IPS DF 6.9 (cell line): Measurements from ENCODE around the gene UFD1.

Experiments used
- DNase-seq: peaks from one replicate; pipeline ENCODE4 v3.0.0-alpha.2; 2013; ENCODE audit warnings: low read depth, low spot score
- H3K27ac ChIP-seq: one replicate; pipeline ENCODE4 v1.5.1; 2013; ENCODE audit warnings: low read length, control low read depth
- H3K27me3 ChIP-seq: 2 replicates; pipeline ENCODE4 v1.6.1; 2013; ENCODE audit warnings: mild to moderate bottlenecking, low read length; ENCODE audit not compliant: control insufficient read depth, insufficient read depth
- H3K36me3 ChIP-seq: 2 replicates; pipeline ENCODE4 v1.6.1; 2013; ENCODE audit warnings: low read length; ENCODE audit not compliant: control insufficient read depth, insufficient read depth
- H3K4me1 ChIP-seq: 2 replicates; pipeline ENCODE4 v1.6.1; 2013; ENCODE audit warnings: low read length; ENCODE audit not compliant: control insufficient read depth, insufficient read depth
- H3K4me3 ChIP-seq: 2 replicates; pipeline ENCODE4 v1.5.1; 2013; ENCODE audit warnings: mild to moderate bottlenecking, low read length
- H3K9me3 ChIP-seq: 2 replicates; pipeline ENCODE4 v1.6.1; 2013; ENCODE audit warnings: low read length, inconsistent platforms; ENCODE audit not compliant: control insufficient read depth, insufficient read depth
- WGBS: extraction: QIAGEN DNeasy Blood & Tissue Kit; methylation state at CpG from one replicate; pipeline ENCODE4 v1.1.7; 2013; ENCODE audit warnings: mixed read lengths, missing lambda C conversion rate; ENCODE audit not compliant: insufficient read length, insufficient coverage; 5-methylcytosine and 5-hydroxymethylcytosine counted together

Gene UFD1

DNA sequence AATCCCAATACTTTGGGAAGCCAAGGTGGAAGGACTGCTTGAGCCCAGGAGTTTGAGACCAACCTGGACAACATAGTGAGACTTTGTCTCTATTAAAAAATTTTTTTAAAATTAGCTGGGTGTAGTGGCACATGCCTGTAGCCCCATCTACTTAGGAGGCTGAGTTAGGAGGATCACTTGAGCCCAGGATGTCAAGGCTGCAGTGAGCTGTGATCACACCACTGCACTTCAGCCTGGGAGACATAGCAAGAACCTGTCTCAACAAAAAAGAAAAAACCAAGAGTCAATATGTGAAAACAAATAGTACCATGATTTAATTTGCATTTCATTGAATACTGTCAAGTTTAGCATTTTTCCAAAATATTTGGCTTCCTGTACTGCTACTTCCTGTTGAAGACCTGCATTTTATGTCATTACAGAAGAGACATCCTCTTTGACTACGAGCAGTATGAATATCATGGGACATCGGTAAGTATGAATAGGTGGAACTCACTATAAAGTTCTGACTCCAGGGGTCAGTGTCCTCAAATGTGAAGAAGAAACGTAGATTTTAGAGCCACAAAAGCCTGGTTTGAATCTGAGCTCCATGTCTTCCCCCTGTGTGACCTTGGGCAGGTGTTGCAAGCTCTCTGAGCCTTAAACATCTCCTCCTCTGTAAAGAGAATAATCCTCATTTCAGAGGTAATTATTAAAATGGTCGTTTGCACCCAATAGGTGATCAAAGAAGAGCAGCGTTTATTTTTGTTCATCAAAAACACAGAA is 16.8 kb upstream of the UFD1 start:
- no peak overlapping the region for H3K4me3 ChIP-seq
- H3K36me3 ChIP-seq: peaks cover 18% of the 10 kb centered on the region; the same call in 1 of the 2 replicates
- H3K27ac ChIP-seq: no peak overlapping the region
- H3K9me3 ChIP-seq: no peaks in the 10 kb centered on the region
- no CpG with 5 or more reads among the region's 5 CpGs for WGBS
- H3K27me3 ChIP-seq: no peaks in the 10 kb centered on the region
- H3K4me1 ChIP-seq: no peaks in the 10 kb centered on the region; the same call in 1 of the 2 replicates
- no peak for DNase-seq

DNA sequence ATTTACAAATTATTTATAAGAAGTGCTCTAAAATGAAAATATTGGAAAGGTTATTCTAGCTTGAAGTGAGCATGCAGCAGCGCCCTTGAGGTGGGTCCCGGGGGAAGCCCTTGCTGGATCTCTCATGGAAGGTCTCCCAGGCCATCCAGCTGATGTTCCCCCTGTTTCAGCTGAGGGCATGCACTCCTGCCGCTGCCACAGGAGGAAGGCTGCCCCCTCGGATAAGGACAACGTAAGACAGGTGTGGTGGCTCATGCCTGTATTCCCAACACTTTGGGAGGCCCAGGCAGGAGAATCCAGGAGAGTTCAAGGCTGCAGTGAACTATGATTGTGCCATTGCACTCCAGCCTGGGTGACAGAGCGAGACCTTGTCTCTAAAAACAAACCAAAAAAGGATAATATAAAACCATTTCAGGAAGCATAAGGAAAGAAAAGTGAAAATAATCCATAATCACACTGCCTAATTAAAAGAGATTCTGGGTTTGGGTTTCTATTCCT is 15.7 kb upstream of the UFD1 start:
- Histone ChIP-seq H3K9me3 (no peaks in the 10 kb centered on the region), H3K27me3 (no peaks in the 10 kb centered on the region), H3K27ac (no peak overlapping the region), H3K36me3 (peaks cover 18% of the 10 kb centered on the region; the same call in 1 of the 2 replicates), H3K4me3 (no peak overlapping the region), H3K4me1 (no peaks in the 10 kb centered on the region; the same call in 1 of the 2 replicates)
- no peak for DNase-seq
- no CpG with 5 or more reads among the region's 6 CpGs for WGBS

DNA sequence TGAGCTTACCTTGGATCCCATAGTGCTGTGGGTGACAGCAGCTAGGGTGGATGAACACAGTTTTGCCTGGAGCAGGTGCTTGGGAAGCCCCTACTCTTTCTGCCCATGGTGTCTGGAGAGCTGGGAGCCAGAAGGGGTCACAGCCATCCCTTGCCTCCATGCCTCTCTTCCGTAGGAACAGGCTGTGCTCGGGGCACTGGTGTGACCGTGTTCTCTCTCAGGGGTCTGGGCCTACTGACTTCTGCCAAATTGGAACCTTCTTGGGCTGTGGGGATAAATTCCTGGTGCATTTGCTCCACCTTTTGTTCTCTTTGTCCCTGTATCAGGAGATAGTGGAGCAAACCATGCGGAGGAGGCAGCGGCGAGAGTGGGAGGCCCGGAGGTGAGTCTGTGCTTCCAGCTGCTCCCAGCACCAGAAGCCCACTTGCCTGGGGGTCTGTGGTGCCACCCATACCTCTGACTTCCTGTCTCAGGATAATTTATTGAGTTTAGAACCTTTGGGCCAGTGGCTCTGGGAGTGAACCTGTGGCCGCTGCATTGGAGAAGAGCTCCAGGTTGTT is 15.1 kb upstream of the UFD1 start:
- Histone ChIP-seq H3K36me3 (peaks cover 18% of the 10 kb centered on the region; the same call in 1 of the 2 replicates), H3K9me3 (no peaks in the 10 kb centered on the region), H3K27me3 (no peaks in the 10 kb centered on the region), H3K27ac (no peak overlapping the region), H3K4me3 (no peak overlapping the region), H3K4me1 (no peaks in the 10 kb centered on the region; the same call in 1 of the 2 replicates)
- no CpG with 5 or more reads among the region's 8 CpGs for WGBS
- no peak for DNase-seq

DNA sequence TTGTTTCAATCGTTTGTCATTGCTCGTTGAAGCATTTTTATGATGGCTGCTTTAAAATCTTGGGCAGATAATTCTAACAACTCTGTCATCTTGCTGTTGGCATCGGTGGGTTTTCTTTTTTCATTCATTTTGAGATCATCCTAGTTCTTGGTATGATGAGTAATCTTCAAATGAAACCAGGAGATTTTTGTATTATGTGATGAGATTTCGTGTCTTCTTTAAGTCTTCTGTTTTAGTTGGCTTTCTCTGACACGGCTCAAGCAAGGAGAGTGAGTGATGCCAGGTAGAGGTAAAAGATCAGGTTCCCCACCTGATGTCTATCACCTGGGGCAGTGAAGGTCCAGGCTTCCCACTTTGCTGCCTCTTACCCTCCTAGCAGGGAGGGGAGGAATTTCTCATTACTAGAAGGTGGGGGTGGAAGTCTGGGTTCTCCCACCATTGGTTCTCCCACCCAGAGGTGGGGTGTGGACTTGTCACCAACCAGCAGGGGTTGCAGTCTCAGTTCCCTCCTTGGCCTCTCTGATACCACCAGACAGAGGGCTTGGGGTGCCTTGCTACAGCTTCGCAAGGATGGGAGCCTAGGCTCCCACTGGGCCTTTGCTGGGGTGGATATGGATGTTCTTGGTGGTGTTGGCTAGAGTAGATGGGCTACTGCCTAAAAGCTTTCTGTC is 13.6 kb upstream of the UFD1 start:
- DNase-seq: no peak
- WGBS: no CpG with 5 or more reads among the region's 6 CpGs
- no peak overlapping the region for H3K4me3 ChIP-seq
- H3K9me3 ChIP-seq: no peaks in the 10 kb centered on the region
- H3K36me3 ChIP-seq: peaks cover 18% of the 10 kb centered on the region
- no peaks in the 10 kb centered on the region; the same call in 1 of the 2 replicates for H3K4me1 ChIP-seq
- no peaks in the 10 kb centered on the region for H3K27me3 ChIP-seq
- H3K27ac ChIP-seq: no peak overlapping the region

DNA sequence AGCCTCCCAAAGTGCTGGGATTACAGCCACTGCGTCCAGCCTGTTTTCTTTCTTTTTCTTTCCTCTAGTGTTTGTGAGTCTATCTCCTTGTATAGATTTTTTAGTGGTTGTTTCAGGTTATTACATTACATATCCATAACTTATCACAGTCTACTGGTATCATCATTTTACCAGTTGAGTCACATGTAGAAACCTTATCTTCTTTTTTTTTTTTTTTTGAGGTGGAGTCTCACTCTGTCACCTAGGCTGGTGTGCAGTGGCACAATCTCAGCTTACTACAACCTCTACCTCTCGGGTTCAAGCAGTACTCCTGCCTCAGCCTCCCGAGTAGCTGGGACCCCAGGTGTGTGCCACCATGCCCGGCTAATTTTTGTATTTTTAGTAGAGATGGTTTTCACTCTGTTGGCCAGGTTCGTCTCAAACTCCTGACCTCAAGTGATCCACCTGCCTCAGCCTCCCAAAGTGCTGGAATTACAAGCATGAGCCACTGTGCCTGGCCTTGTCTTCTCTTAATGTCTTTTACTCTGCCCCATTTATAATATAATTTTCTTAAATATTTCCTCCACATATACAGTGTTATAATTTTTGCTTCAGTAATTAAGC is 11.7 kb upstream of the UFD1 start:
- H3K36me3 ChIP-seq: peaks cover 12% of the 10 kb centered on the region

DNA sequence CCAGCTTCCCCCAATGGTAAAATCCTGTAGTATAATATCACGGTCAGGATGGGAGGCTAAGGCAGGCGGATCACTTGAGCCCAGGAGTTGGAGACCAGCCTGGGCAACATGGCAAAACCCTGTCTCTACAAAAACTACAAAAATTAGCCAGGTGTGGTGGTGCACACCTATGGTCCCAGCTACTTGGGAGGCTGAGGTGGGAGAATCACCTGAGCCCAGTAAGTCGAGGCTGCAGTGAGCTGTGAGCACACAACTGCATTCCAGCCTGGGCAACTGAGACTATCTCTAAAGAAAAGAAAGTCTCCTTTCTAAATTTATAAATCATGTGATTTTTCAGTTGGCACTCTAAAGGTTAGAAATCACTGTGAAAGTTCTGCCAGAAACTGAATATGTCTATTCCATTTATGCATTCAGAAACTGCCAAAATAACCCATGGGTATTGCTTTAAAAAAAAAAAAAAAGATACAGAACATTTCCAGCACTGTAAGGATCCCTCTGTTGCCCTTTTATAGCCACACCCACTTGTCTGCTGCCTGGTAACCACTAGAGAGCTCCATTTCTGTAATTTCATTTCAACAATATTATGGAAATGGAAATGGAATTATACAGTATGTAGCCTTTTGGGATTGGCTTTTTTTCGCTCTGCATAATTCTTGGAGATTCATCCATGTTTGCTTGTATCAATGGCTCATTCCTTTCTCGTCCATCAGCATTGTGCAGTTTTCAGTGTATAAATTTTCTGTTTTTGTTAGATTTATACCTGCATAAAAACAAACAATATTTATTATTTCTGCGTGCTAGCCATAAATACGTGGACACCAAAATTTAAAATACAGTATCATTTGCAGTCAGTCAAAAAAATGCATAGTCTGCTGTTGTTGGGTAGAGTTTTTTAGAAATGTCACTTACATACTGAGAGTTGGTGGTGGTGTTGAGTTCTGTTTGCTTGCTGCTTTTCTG is 10.2 kb upstream of the UFD1 start:
- Histone ChIP-seq H3K36me3 (peaks cover 17% of the 10 kb centered on the region), H3K4me1 (no peaks in the 10 kb centered on the region), H3K9me3 (no peaks in the 10 kb centered on the region), H3K4me3 (no peak overlapping the region), H3K27me3 (no peaks in the 10 kb centered on the region), H3K27ac (no peak overlapping the region)
- WGBS: no CpG with 5 or more reads among the region's 7 CpGs
- DNase-seq: no peak

More for the DNA sequence above, 11.7 kb upstream of the UFD1 start:
- no CpG with 5 or more reads among the region's 5 CpGs for WGBS
- Histone ChIP-seq H3K27ac (no peak overlapping the region), H3K4me3 (no peak overlapping the region), H3K4me1 (no peaks in the 10 kb centered on the region; the same call in 1 of the 2 replicates), H3K9me3 (no peaks in the 10 kb centered on the region), H3K27me3 (no peaks in the 10 kb centered on the region)
- no peak for DNase-seq

DNA sequence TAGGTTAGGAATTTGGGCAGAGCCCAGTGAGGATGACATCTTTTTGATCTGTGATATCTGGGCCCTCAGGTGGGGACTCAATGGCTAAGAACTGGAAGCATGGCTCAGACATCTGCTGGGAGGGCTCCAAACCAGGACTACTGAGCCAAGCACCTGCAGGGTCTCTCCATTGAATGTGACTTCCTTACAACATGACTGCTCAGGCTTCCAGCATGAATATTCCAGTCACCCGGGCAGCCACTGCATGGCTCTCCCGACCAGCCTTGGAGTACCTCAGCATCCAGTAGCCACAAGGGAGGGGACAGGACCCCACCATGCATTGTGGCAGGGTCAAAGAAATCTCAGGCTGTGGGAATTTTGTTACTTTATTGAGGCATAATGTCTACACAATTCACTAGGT is 9.3 kb upstream of the UFD1 start:
- Histone ChIP-seq H3K27ac (no peak overlapping the region), H3K36me3 (peaks cover 19% of the 10 kb centered on the region), H3K4me1 (no peaks in the 10 kb centered on the region), H3K27me3 (no peaks in the 10 kb centered on the region), H3K4me3 (no peak overlapping the region), H3K9me3 (no peaks in the 10 kb centered on the region; the same call in 1 of the 2 replicates)
- WGBS: no CpG with 5 or more reads among the region's 2 CpGs
- no peak for DNase-seq

DNA sequence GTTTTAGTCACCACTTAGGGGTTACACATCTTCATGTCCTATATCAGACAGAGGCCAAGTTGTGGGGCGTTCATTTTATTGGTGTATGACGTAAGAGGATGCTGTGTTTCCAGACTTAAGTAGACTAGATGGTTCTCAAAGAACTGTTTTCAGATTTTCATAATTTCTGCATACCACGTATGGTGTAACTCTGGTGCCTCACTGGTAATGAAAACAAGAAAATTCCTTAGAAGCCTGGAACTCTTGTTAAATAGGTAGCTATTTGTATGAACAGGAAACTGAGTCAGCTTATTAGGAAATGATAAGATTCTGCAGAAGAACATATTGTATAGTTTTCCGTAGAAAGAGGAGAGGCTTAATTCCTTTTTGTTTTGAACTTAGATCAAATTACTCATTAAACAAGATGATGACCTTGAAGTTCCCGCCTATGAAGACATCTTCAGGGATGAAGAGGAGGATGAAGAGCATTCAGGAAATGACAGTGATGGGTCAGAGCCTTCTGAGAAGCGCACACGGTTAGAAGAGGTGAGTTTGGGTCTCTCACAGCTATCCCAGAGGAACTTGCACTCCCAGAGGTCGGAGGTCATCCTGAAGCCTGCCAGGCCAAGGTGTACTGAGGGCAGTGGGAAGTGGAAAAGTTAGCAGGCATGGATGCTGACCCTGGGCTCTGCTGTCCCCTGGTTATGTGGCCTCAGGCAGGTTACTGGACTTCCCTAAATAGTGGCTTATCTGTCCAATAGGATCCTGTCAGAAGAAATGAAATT is 4.7 kb upstream of the UFD1 start:
- H3K9me3 ChIP-seq: no peaks in the 10 kb centered on the region; the same call in 1 of the 2 replicates
- no peaks in the 10 kb centered on the region for H3K4me1 ChIP-seq
- DNase-seq: no peak
- H3K27me3 ChIP-seq: no peaks in the 10 kb centered on the region
- peaks cover 18% of the 10 kb centered on the region for H3K36me3 ChIP-seq
- WGBS: no CpG with 5 or more reads among the region's 8 CpGs
- no peak overlapping the region for H3K27ac ChIP-seq
- no peak overlapping the region for H3K4me3 ChIP-seq

DNA sequence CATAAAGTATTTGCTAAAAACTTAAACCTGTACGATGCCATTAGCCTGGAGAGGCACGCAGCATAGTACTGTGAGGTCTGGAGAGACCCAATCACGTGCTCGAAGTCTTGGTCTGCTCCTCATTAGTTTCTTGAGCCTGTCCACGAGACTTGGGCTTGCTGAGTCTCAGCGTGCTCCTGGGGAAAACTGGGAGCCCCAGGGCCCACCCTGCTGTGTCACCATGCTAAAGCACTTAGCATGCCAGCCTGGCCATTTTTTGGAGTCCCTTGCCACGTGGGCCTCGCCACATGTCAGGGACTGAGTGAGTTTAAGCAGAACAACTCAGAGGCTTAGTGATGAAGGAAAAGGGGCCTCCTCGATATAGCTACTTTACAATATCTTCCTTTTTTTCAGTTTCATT is 3.3 kb upstream of the UFD1 start:
- Histone ChIP-seq H3K4me3 (no peak overlapping the region), H3K27ac (no peak overlapping the region), H3K4me1 (no peaks in the 10 kb centered on the region), H3K27me3 (no peaks in the 10 kb centered on the region), H3K36me3 (peaks cover 14% of the 10 kb centered on the region), H3K9me3 (no peaks in the 10 kb centered on the region; the same call in 1 of the 2 replicates)
- no CpG with 5 or more reads among the region's 9 CpGs for WGBS
- DNase-seq: no peak
